ENCODE measurements around the gene POP7. TPM values are rescaled to one million over a fixed set of nuclear protein-coding genes. Genes with fewer than 3 reads are reported as not detected.
"Not testable (repeated sequence)": the region's sequence is repeated elsewhere in the genome, so short reads cannot be mapped to it uniquely, and the experiment has no call there.

Gene POP7
- total RNA-seq, 1 experiment from 2014 or later, result 62.7 TPM

DNA sequence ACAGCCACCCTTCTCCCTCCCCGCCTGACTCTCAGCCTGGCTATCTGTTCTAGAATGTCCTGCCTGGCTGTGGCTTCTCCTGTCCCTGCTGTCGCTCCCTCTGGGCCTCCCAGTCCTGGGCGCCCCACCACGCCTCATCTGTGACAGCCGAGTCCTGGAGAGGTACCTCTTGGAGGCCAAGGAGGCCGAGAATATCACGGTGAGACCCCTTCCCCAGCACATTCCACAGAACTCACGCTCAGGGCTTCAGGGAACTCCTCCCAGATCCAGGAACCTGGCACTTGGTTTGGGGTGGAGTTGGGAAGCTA, 15.5 kb downstream of the POP7 start:
- Histone ChIP-seq H3K4me2 (no peak overlapping the region), H3K4me3 (no peak overlapping the region), H3K4me1 (replicated peaks; ENCODE audit: insufficient read depth) (peaks cover 24% of the 10 kb centered on the region), H3K36me3 (ENCODE audit: low read depth) (no peaks in the 10 kb centered on the region), H3K27me3 (ENCODE audit: insufficient read depth, low read depth) (no peaks in the 10 kb centered on the region), H3K9me3 (ENCODE audit: insufficient read depth, low read depth) (no peaks in the 10 kb centered on the region), H3F3A (ENCODE audit: insufficient read depth, low read depth) (peaks cover 18% of the 10 kb centered on the region; the same call in 1 of the 2 replicates), H3K79me2 (ENCODE audit: low read depth) (no peaks in the 10 kb centered on the region), H4K20me1 (ENCODE audit: insufficient read depth) (no peaks in the 10 kb centered on the region), H2AFZ (no peak overlapping the region), H3K27ac (no peak overlapping the region), H3K9me2 (ENCODE audit: insufficient read depth) (no peaks in the 10 kb centered on the region)
- TF ChIP-seq EZH2 (IDR thresholded peaks at IDR 0.05; ENCODE audit: low read depth), result no peak
- TF ChIP-seq, protein P1, sequence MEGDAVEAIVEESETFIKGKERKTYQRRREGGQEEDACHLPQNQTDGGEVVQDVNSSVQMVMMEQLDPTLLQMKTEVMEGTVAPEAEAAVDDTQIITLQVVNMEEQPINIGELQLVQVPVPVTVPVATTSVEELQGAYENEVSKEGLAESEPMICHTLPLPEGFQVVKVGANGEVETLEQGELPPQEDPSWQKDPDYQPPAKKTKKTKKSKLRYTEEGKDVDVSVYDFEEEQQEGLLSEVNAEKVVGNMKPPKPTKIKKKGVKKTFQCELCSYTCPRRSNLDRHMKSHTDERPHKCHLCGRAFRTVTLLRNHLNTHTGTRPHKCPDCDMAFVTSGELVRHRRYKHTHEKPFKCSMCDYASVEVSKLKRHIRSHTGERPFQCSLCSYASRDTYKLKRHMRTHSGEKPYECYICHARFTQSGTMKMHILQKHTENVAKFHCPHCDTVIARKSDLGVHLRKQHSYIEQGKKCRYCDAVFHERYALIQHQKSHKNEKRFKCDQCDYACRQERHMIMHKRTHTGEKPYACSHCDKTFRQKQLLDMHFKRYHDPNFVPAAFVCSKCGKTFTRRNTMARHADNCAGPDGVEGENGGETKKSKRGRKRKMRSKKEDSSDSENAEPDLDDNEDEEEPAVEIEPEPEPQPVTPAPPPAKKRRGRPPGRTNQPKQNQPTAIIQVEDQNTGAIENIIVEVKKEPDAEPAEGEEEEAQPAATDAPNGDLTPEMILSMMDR (conservative IDR thresholded peaks at IDR 0.05), result no peak
- no peak for DNase-seq
- ChIA-PET POLR2A (ENCODE audit: unreplicated experiment) (interaction anchor here (0.7 kb wide), 1 partner anchor 16 kb away, joined by 3 read pairs; no protein-coding TSS in a partner anchor), CTCF (interaction anchor here (0.7 to 1.0 kb wide), 2 partner anchors 74 to 340 kb away, joined by 4 to 11 read pairs; no protein-coding TSS in a partner anchor)
- BruUV-seq (replicated peaks), result no TSS peak
- intact Hi-C loops (cut with micrococcal nuclease; ENCODE audit: unreplicated experiment), result no loop called here

DNA sequence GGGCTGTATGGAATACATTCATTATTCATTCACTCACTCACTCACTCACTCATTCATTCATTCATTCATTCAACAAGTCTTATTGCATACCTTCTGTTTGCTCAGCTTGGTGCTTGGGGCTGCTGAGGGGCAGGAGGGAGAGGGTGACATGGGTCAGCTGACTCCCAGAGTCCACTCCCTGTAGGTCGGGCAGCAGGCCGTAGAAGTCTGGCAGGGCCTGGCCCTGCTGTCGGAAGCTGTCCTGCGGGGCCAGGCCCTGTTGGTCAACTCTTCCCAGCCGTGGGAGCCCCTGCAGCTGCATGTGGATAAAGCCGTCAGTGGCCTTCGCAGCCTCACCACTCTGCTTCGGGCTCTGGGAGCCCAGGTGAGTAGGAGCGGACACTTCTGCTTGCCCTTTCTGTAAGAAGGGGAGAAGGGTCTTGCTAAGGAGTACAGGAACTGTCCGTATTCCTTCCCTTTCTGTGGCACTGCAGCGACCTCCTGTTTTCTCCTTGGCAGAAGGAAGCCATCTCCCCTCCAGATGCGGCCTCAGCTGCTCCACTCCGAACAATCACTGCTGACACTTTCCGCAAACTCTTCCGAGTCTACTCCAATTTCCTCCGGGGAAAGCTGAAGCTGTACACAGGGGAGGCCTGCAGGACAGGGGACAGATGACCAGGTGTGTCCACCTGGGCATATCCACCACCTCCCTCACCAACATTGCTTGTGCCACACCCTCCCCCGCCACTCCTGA, 16.7 kb downstream of the POP7 start:
- H3K4me2 ChIP-seq, result no peak overlapping the region
- no peak overlapping the region for H3K4me3 ChIP-seq
- H3K27me3 ChIP-seq (ENCODE audit: insufficient read depth, low read depth), result no peaks in the 10 kb centered on the region
- H2AFZ ChIP-seq, result no peak overlapping the region
- H3K9me2 ChIP-seq (ENCODE audit: insufficient read depth), result no peaks in the 10 kb centered on the region
- ChIA-PET POLR2A (ENCODE audit: unreplicated experiment) (interaction anchor here (0.7 kb wide), 1 partner anchor 152 kb away, joined by 7 read pairs; the partner anchor contains the start of gene SRRT), CTCF (no interaction called here)
- intact Hi-C loops (cut with micrococcal nuclease; ENCODE audit: unreplicated experiment), result no loop called here
- no peak for DNase-seq
- H3K79me2 ChIP-seq (ENCODE audit: low read depth), result no peaks in the 10 kb centered on the region
- no TSS peak for BruUV-seq (replicated peaks)
- H3F3A ChIP-seq (ENCODE audit: insufficient read depth, low read depth), result peaks cover 18% of the 10 kb centered on the region; the same call in 1 of the 2 replicates
- H3K27ac ChIP-seq, result no peak overlapping the region
- no peak for TF ChIP-seq EZH2 (IDR thresholded peaks at IDR 0.05; ENCODE audit: low read depth)
- TF ChIP-seq, protein P1 (conservative IDR thresholded peaks at IDR 0.05), result no peak
- peaks cover 29% of the 10 kb centered on the region for H3K4me1 ChIP-seq (replicated peaks; ENCODE audit: insufficient read depth)
- H4K20me1 ChIP-seq (ENCODE audit: insufficient read depth), result no peaks in the 10 kb centered on the region
- no peaks in the 10 kb centered on the region for H3K36me3 ChIP-seq (ENCODE audit: low read depth)
- H3K9me3 ChIP-seq (ENCODE audit: insufficient read depth, low read depth), result no peaks in the 10 kb centered on the region

DNA sequence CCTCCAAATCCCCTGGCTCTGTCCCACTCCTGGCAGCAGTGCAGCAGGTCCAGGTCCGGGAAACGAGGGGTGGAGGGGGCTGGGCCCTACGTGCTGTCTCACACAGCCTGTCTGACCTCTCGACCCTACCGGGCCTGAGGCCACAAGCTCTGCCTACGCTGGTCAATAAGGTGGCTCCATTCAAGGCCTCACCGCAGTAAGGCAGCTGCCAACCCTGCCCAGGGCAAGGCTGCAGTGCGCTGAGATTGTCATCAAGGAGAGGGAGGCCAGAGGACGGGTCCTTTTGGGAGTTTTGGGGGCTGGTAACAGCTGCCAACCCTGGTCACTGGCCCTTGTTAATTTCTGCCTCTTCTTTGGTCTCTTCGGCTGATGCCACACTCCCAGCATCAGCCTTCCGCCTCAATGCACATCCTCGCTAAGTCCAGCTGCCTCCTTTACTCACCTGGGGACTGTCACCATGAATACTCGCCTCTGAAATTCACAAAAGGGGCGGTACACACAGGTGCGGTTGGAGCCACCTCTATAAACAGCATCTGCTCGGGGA, 17.9 kb downstream of the POP7 start:
- TF ChIP-seq, protein P1 (conservative IDR thresholded peaks at IDR 0.05), result no peak
- H3K4me2 ChIP-seq, result no peak overlapping the region
- intact Hi-C loops (cut with micrococcal nuclease; ENCODE audit: unreplicated experiment), result no loop called here
- H3K9me2 ChIP-seq (ENCODE audit: insufficient read depth), result no peaks in the 10 kb centered on the region
- H3F3A ChIP-seq (ENCODE audit: insufficient read depth, low read depth), result peaks cover 18% of the 10 kb centered on the region; the same call in 1 of the 2 replicates
- ChIA-PET CTCF (interaction anchor here (0.5 kb wide), 1 partner anchor 64 kb away, joined by 3 read pairs; no protein-coding TSS in a partner anchor), POLR2A (ENCODE audit: unreplicated experiment) (no interaction called here)
- H2AFZ ChIP-seq, result no peak overlapping the region
- H3K27ac ChIP-seq, result no peak overlapping the region
- H3K27me3 ChIP-seq (ENCODE audit: insufficient read depth, low read depth), result no peaks in the 10 kb centered on the region
- BruUV-seq (replicated peaks), result no TSS peak
- H4K20me1 ChIP-seq (ENCODE audit: insufficient read depth), result no peaks in the 10 kb centered on the region
- H3K79me2 ChIP-seq (ENCODE audit: low read depth), result no peaks in the 10 kb centered on the region
- H3K9me3 ChIP-seq (ENCODE audit: insufficient read depth, low read depth), result no peaks in the 10 kb centered on the region
- H3K4me3 ChIP-seq, result no peak overlapping the region
- no peaks in the 10 kb centered on the region for H3K36me3 ChIP-seq (ENCODE audit: low read depth)
- DNase-seq, result no peak
- peaks cover 28% of the 10 kb centered on the region for H3K4me1 ChIP-seq (replicated peaks; ENCODE audit: insufficient read depth)

DNA sequence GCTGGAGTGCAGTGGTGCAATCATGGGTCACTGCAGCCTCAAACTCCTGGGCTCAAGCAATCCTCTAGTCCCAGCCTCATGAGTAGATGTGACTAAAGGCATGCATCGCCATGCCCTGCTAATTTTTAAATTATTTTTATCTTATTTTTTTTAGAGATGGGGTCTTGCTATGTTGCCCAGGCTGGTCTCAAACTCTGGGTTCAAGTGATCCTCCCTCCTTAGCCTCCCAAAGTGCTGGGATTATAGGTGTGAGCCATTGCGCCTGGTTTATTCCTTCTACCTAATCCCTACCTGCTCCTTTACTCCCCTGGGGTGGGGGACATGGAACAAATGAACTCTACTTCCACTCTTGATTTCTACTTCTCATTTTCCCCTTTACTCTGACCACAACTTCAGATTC, 18.4 kb downstream of the POP7 start:
- H3K4me3 ChIP-seq; intact Hi-C loops (cut with micrococcal nuclease; ENCODE audit: unreplicated experiment); BruUV-seq (replicated peaks); H3K36me3 ChIP-seq (ENCODE audit: low read depth); H3K27me3 ChIP-seq (ENCODE audit: insufficient read depth, low read depth); POLR2A ChIA-PET (ENCODE audit: unreplicated experiment); H4K20me1 ChIP-seq (ENCODE audit: insufficient read depth); H2AFZ ChIP-seq; H3K27ac ChIP-seq; H3K79me2 ChIP-seq (ENCODE audit: low read depth); DNase-seq; H3K9me2 ChIP-seq (ENCODE audit: insufficient read depth); H3K9me3 ChIP-seq (ENCODE audit: insufficient read depth, low read depth): not testable (repeated sequence)
- Histone ChIP-seq H3K4me2 (0 out of 2 replicates have a peak overlapping the region, but pooled peaks have one; percentile 70), H3K4me1 (replicated peaks; ENCODE audit: insufficient read depth) (peaks cover 25% of the 10 kb centered on the region), H3F3A (ENCODE audit: insufficient read depth, low read depth) (peaks cover 17% of the 10 kb centered on the region; the same call in 1 of the 2 replicates)
- CTCF ChIA-PET, result interaction anchor here (1.2 to 2.4 kb wide), 2 partner anchors 19 to 136 kb away, joined by 3 to 25 read pairs; partner anchors contain the start of gene POP7
